Astrocyte (in vitro differentiated cells and primary cell): Measurements from ENCODE around the gene LRIF1. TPM values are rescaled to one million over a fixed set of nuclear protein-coding genes. Genes with fewer than 3 reads are reported as not detected.

Experiments
- DNase-seq: peaks from one replicate; pipeline ENCODE4 v3.0.0-alpha.2; 2010; ENCODE audit warnings: low read depth
- FAIRE-seq: peaks from 2 replicates; lab custom pipeline; 2011; peaks lifted over from hg19 to GRCh38; lab: Jason Lieb, UNC
- H2AFZ ChIP-seq: 2 replicates; pipeline ENCODE4 v1.6.0; 2012; ENCODE audit warnings: low read depth, low read length, inconsistent platforms
- H3K27ac ChIP-seq: 2 replicates; pipeline ENCODE4 v1.5.1; 2011; ENCODE audit warnings: low read depth, low read length, inconsistent platforms
- H3K27me3 ChIP-seq: 2 replicates; pipeline ENCODE4 v1.6.0; 2011; ENCODE audit warnings: low read length, inconsistent platforms; ENCODE audit not compliant: insufficient read depth
- H3K36me3 ChIP-seq: 2 replicates; pipeline ENCODE4 v1.5.1; 2011; ENCODE audit warnings: low read length, inconsistent platforms; ENCODE audit not compliant: insufficient read depth
- H3K4me1 ChIP-seq: 2 replicates; pipeline ENCODE4 v1.5.1; 2011; ENCODE audit warnings: low read length, inconsistent platforms; ENCODE audit not compliant: insufficient read depth
- H3K4me2 ChIP-seq: 2 replicates; pipeline ENCODE4 v1.6.0; 2012; ENCODE audit warnings: low read length, inconsistent platforms
- H3K4me3 ChIP-seq: 2 replicates; pipeline ENCODE4 v1.5.1; 2011; ENCODE audit warnings: low read depth, mild to moderate bottlenecking, low read length, inconsistent platforms; ENCODE audit not compliant: insufficient read depth
- H3K79me2 ChIP-seq: 2 replicates; pipeline ENCODE4 v1.6.0; 2012; ENCODE audit warnings: mild to moderate bottlenecking, low read length, inconsistent platforms; ENCODE audit not compliant: insufficient read depth
- H3K9ac ChIP-seq: 2 replicates; pipeline ENCODE4 v1.6.0; 2012; ENCODE audit warnings: mild to moderate bottlenecking, low read length, inconsistent platforms
- H3K9me3 ChIP-seq: 2 replicates; pipeline ENCODE4 v1.5.1; 2012; ENCODE audit warnings: low read depth, mild to moderate bottlenecking, low read length, inconsistent platforms; ENCODE audit not compliant: insufficient read depth
- H4K20me1 ChIP-seq: 2 replicates; pipeline ENCODE4 v1.6.0; 2012; ENCODE audit warnings: low read length, inconsistent platforms; ENCODE audit not compliant: insufficient read depth
- H3K27ac Mint-ChIP-seq: one replicate; pipeline ENCODE4 v1.8.0; 2021; ENCODE audit warnings: mild to moderate bottlenecking, mixed read lengths; ENCODE audit not compliant: unreplicated experiment
- H3K27me3 Mint-ChIP-seq: one replicate; pipeline ENCODE4 v1.8.0; 2021; ENCODE audit warnings: low read depth, mixed read lengths; ENCODE audit not compliant: unreplicated experiment
- H3K36me3 Mint-ChIP-seq: one replicate; pipeline ENCODE4 v1.8.0; 2021; ENCODE audit warnings: low read depth, mixed read lengths; ENCODE audit not compliant: unreplicated experiment
- H3K4me1 Mint-ChIP-seq: one replicate; pipeline ENCODE4 v1.8.0; 2021; ENCODE audit warnings: low read depth, mixed read lengths; ENCODE audit not compliant: unreplicated experiment
- H3K4me3 Mint-ChIP-seq: one replicate; pipeline ENCODE4 v1.8.0; 2021; ENCODE audit warnings: mild to moderate bottlenecking, moderate library complexity, mixed read lengths; ENCODE audit not compliant: unreplicated experiment
- H3K9me3 Mint-ChIP-seq: one replicate; pipeline ENCODE4 v1.8.0; 2021; ENCODE audit warnings: mild to moderate bottlenecking, mixed read lengths; ENCODE audit not compliant: unreplicated experiment
- CTCF ChIP-seq: IDR thresholded peaks from 2 replicates; pipeline ENCODE4 v1.5.1; 2011; ENCODE audit warnings: low read depth, mild to moderate bottlenecking, inconsistent platforms, low read length, moderate library complexity; ENCODE audit not compliant: insufficient read depth
- EZH2 ChIP-seq: IDR thresholded peaks from 2 replicates; pipeline ENCODE4 v1.6.1; 2012; ENCODE audit warnings: mild to moderate bottlenecking, low read length, inconsistent platforms; ENCODE audit not compliant: insufficient read depth
- total RNA-seq: library from RNA; stranded (reverse); gene quantifications from 2 replicates; pipeline ENCODE4 v1.2.1, GENCODE V29; 2021

The LRIF1 gene
- total RNA-seq, 1 donor from 2014 or later: 19.4 TPM

GRCh38 chr1:110967256-110967655 is 3.5 kb upstream of the LRIF1 start:
- H4K20me1 ChIP-seq: no peaks in the 10 kb centered on the region
- no peak for FAIRE-seq
- H2AFZ ChIP-seq: no peak overlapping the region
- no peak overlapping the region for H3K4me3 Mint-ChIP-seq
- no peak overlapping the region for H3K4me3 ChIP-seq
- H3K27me3 ChIP-seq: no peaks in the 10 kb centered on the region
- no peaks in the 10 kb centered on the region for H3K36me3 ChIP-seq
- DNase-seq: no peak
- H3K4me2 ChIP-seq: no peak overlapping the region
- no peak overlapping the region for H3K27ac Mint-ChIP-seq
- H3K27me3 Mint-ChIP-seq: peaks cover 35% of the 10 kb centered on the region
- H3K9me3 Mint-ChIP-seq: peaks cover 32% of the 10 kb centered on the region
- TF ChIP-seq CTCF (no peak), EZH2 (no peak)
- no peak overlapping the region for H3K9ac ChIP-seq
- no peak overlapping the region for H3K27ac ChIP-seq
- H3K9me3 ChIP-seq: peaks cover 5% of the 10 kb centered on the region
- peaks cover 1% of the 10 kb centered on the region for H3K4me1 Mint-ChIP-seq
- no peaks in the 10 kb centered on the region for H3K36me3 Mint-ChIP-seq
- H3K4me1 ChIP-seq: no peaks in the 10 kb centered on the region
- H3K79me2 ChIP-seq: peaks cover 7% of the 10 kb centered on the region

- Mint-ChIP-seq H3K27me3 (peaks cover 10% of the 10 kb centered on the region), H3K36me3 (peaks cover 4% of the 10 kb centered on the region), H3K4me1 (peaks cover 11% of the 10 kb centered on the region), H3K27ac (peak overlapping the region; percentile 95), H3K4me3 (peak overlapping the region; percentile 94), H3K9me3 (peaks cover 32% of the 10 kb centered on the region)
- H3K36me3 ChIP-seq: no peaks in the 10 kb centered on the region
- FAIRE-seq: no peak
- peak overlapping the region; percentile 96 for H3K4me2 ChIP-seq
- peaks cover 5% of the 10 kb centered on the region for H3K9me3 ChIP-seq
- peak overlapping the region; percentile 16 for H3K9ac ChIP-seq
- H2AFZ ChIP-seq: peak overlapping the region; percentile 70
- peak overlapping the region; percentile 92 for H3K4me3 ChIP-seq
- peak overlapping the region; percentile 22 for H3K27ac ChIP-seq
- peaks cover 12% of the 10 kb centered on the region for H4K20me1 ChIP-seq
- no peaks in the 10 kb centered on the region for H3K4me1 ChIP-seq
- H3K27me3 ChIP-seq: no peaks in the 10 kb centered on the region
- DNase-seq: no peak
- no peak for TF ChIP-seq CTCF
- no peak for TF ChIP-seq EZH2
- peaks cover 33% of the 10 kb centered on the region for H3K79me2 ChIP-seq
Observed at GRCh38 chr1:110964455-110964903, 757 bp upstream of the LRIF1 start.

- H3K4me1 Mint-ChIP-seq: peaks cover 11% of the 10 kb centered on the region
- DNase-seq (peak; percentile 76), FAIRE-seq (no peak)
- Histone ChIP-seq H3K36me3 (no peaks in the 10 kb centered on the region), H3K4me2 (peak overlapping the region; percentile 96), H3K27me3 (no peaks in the 10 kb centered on the region), H3K4me1 (no peaks in the 10 kb centered on the region), H4K20me1 (peaks cover 12% of the 10 kb centered on the region), H3K27ac (peak overlapping the region; percentile 98), H2AFZ (peak overlapping the region; percentile 97), H3K9me3 (peaks cover 5% of the 10 kb centered on the region), H3K9ac (peak overlapping the region; percentile 96), H3K79me2 (peaks cover 44% of the 10 kb centered on the region), H3K4me3 (peak overlapping the region; percentile 92)
- H3K36me3 Mint-ChIP-seq: peaks cover 4% of the 10 kb centered on the region
- peaks cover 2% of the 10 kb centered on the region for H3K27me3 Mint-ChIP-seq
- peaks cover 29% of the 10 kb centered on the region for H3K9me3 Mint-ChIP-seq
- peak overlapping the region; percentile 94 for H3K4me3 Mint-ChIP-seq
- peak overlapping the region; percentile 95 for H3K27ac Mint-ChIP-seq
- no peak for TF ChIP-seq EZH2
- no peak for TF ChIP-seq CTCF
Observed at GRCh38 chr1:110962892-110963690, 631 bp downstream of the LRIF1 start.
